Esophagus muscularis mucosa (tissue), 4 donors: Measurements from ENCODE around the gene PRELID1. TPM values are rescaled to one million over a fixed set of nuclear protein-coding genes. Genes with fewer than 3 reads are reported as not detected.
A peak's percentile ranks its signal among the peaks of the same experiment; 100 is the strongest.

Source experiments
- DNase-seq: peaks from one replicate; pipeline ENCODE4 v3.0.0-alpha.2; 2017; ENCODE audit errors: extremely low spot score
- H3K27ac ChIP-seq, 4 donors: fragments of 200-600 bp; sonication (generic); replicated peaks in 1 of 4; 1 replicate in 3 of 4; 2 replicates in 1 of 4; pipeline ENCODE4 v1.5.1; 2016 to 2019; ENCODE audit warnings: mild to moderate bottlenecking in 1 of 4
- H3K27me3 ChIP-seq, 4 donors: fragments of 200-600 bp; sonication (generic); one replicate each; pipeline versions ENCODE4 v1.5.1 to v1.6.0; 2016 to 2019
- H3K36me3 ChIP-seq, 4 donors: fragments of 200-600 bp; sonication (generic); one replicate each; pipeline ENCODE4 v1.5.1; 2016 to 2019
- H3K4me1 ChIP-seq, 4 donors: fragments of 200-600 bp; sonication (generic); one replicate each; pipeline ENCODE4 v1.5.1; 2016 to 2019
- H3K4me3 ChIP-seq, 4 donors: fragments of 200-600 bp; sonication (generic); 1 replicate in 2 of 4; 2 replicates in 2 of 4; pipeline ENCODE4 v1.5.1; 2016 to 2019; ENCODE audit warnings: mild to moderate bottlenecking in 4 of 4, moderate library complexity in 1 of 4
- H3K9me3 ChIP-seq, 4 donors: fragments of 200-600 bp; sonication (generic); 1 replicate in 3 of 4; 2 replicates in 1 of 4; pipeline ENCODE4 v1.5.1; 2016 to 2019
- CTCF ChIP-seq, 3 experiments: fragments of 200-600 bp in 2 of 3; fragments of 450-650 bp in 1 of 3; sonication (generic) in 2 of 3; IDR thresholded peaks; one replicate each; pipeline ENCODE4 v1.5.1; 2017 to 2019; ENCODE audit warnings: antibody characterized with exemption in 3 of 3, mild to moderate bottlenecking in 2 of 3, moderate library complexity in 1 of 3
- EP300 ChIP-seq: sonication (generic); formaldehyde crosslinking; IDR thresholded peaks from one replicate; pipeline ENCODE4 v1.6.1; 2017; ENCODE audit warnings: antibody characterized with exemption
- POLR2A ChIP-seq: fragments of 450-650 bp; IDR thresholded peaks from one replicate; pipeline ENCODE4 v1.6.1; 2017; ENCODE audit warnings: antibody characterized with exemption, moderate library complexity, mild to moderate bottlenecking, low read depth
- POLR2AphosphoS5 ChIP-seq, 2 donors: sonication (generic); formaldehyde crosslinking; IDR thresholded peaks; one replicate each; pipeline ENCODE4 v1.6.1; 2017; ENCODE audit warnings: antibody characterized with exemption in 2 of 2
- WGBS: methylation state at CpG from one replicate; pipeline ENCODE4 v1.1.5; 2018; 5-methylcytosine and 5-hydroxymethylcytosine counted together
- intact Hi-C: fragments of 100-400 bp; cut with DNase I; formaldehyde crosslinking; loops from one replicate; pipeline ENCODE4 v1.15.1; 2023
- total RNA-seq, 4 donors: library from RNA; depleted of rRNA; stranded (reverse); fragments of >200 nt; gene quantifications; one replicate each; pipeline versions ENCODE4 v1.1.0 to v1.2.1, GENCODE V29; 2016

PRELID1 gene
- total RNA-seq, 4 donors from 2014 or later, result 80.6 to 93.6 (median 88.2) TPM

- Histone ChIP-seq H3K36me3 (peaks cover 8 to 34% (median 29%) of the 10 kb centered on the region in 4 donors), H3K27me3 (no peaks in the 10 kb centered on the region), H3K27ac (no peak overlapping the region), H3K9me3 (no peaks in the 10 kb centered on the region), H3K4me1 (peaks cover 37 to 64% (median 44%) of the 10 kb centered on the region in 4 donors), H3K4me3 (no peak overlapping the region)
- intact Hi-C loops, result loop anchor here (10.0 kb wide), 1 partner anchor 194 kb away; no protein-coding TSS in a partner anchor
- no peak for DNase-seq
- WGBS, result 94% methylated on average over 10 of the region's 11 CpGs
- TF ChIP-seq POLR2AphosphoS5 (IDR thresholded peaks at IDR 0.05) (no peak), CTCF (IDR thresholded peaks at IDR 0.05) (no peak), POLR2A (no peak), EP300 (no peak)
Measured at GRCh38 chr5:177308740-177309139, 5.1 kb downstream of the PRELID1 start.

GRCh38 chr5:177309351-177310191 lies 6.0 kb downstream of the PRELID1 start:
- Histone ChIP-seq H3K27me3 (no peaks in the 10 kb centered on the region), H3K9me3 (no peaks in the 10 kb centered on the region), H3K27ac (no peak overlapping the region), H3K36me3 (peaks cover 8 to 34% (median 29%) of the 10 kb centered on the region in 4 donors), H3K4me3 (no peak overlapping the region), H3K4me1 (peaks cover 30 to 58% (median 38%) of the 10 kb centered on the region in 4 donors)
- 39% methylated on average over 10 of the region's 10 CpGs for WGBS
- TF ChIP-seq CTCF (IDR thresholded peaks at IDR 0.05) (peak; percentile 58 to 94 (median 67)), POLR2AphosphoS5 (IDR thresholded peaks at IDR 0.05) (no peak), POLR2A (no peak), EP300 (no peak)
- intact Hi-C loops, result loop anchor here (10.0 kb wide), 2 partner anchors 145 to 195 kb away; no protein-coding TSS in a partner anchor
- DNase-seq, result no peak

- no peak for DNase-seq
- intact Hi-C loops, result loop anchor here (10.0 kb wide), 1 partner anchor 144 kb away; no protein-coding TSS in a partner anchor
- TF ChIP-seq POLR2AphosphoS5 (IDR thresholded peaks at IDR 0.05) (no peak), POLR2A (no peak), CTCF (IDR thresholded peaks at IDR 0.05) (no peak), EP300 (no peak)
- Histone ChIP-seq H3K27ac (no peak overlapping the region), H3K4me1 (peaks cover 23 to 51% (median 31%) of the 10 kb centered on the region in 4 donors), H3K36me3 (peaks cover 8 to 28% (median 25%) of the 10 kb centered on the region in 4 donors), H3K9me3 (no peaks in the 10 kb centered on the region), H3K27me3 (no peaks in the 10 kb centered on the region), H3K4me3 (no peak overlapping the region)
- WGBS, result no CpG with 5 or more reads among the region's 13 CpGs
Measured at GRCh38 chr5:177310332-177310731, 6.7 kb downstream of the PRELID1 start.

GRCh38 chr5:177310757-177311391 lies 7.3 kb downstream of the PRELID1 start:
- H3K27me3 ChIP-seq, result no peaks in the 10 kb centered on the region
- H3K4me3 ChIP-seq, result peak overlapping the region; percentile 54 to 72 (median 61)
- peak overlapping the region in 1 of 4 donors; percentile 79 for H3K27ac ChIP-seq
- 17% methylated on average over 20 of the region's 20 CpGs for WGBS
- H3K4me1 ChIP-seq, result peaks cover 20 to 45% (median 27%) of the 10 kb centered on the region in 4 donors
- TF ChIP-seq CTCF (IDR thresholded peaks at IDR 0.05) (no peak), POLR2A (no peak), POLR2AphosphoS5 (IDR thresholded peaks at IDR 0.05) (no peak), EP300 (no peak)
- intact Hi-C loops, result loop anchor here (10.0 kb wide), 1 partner anchor 144 kb away; no protein-coding TSS in a partner anchor
- peaks cover 8 to 23% (median 20%) of the 10 kb centered on the region in 4 donors for H3K36me3 ChIP-seq
- H3K9me3 ChIP-seq, result no peaks in the 10 kb centered on the region
- DNase-seq, result no peak
